Measurements from ENCODE around the gene L3MBTL4. TPM values are rescaled to one million over a fixed set of nuclear protein-coding genes. Genes with fewer than 3 reads are reported as not detected.

The L3MBTL4 gene
- total RNA-seq, 1 donor from 2014 or later = 0.26 TPM

DNA sequence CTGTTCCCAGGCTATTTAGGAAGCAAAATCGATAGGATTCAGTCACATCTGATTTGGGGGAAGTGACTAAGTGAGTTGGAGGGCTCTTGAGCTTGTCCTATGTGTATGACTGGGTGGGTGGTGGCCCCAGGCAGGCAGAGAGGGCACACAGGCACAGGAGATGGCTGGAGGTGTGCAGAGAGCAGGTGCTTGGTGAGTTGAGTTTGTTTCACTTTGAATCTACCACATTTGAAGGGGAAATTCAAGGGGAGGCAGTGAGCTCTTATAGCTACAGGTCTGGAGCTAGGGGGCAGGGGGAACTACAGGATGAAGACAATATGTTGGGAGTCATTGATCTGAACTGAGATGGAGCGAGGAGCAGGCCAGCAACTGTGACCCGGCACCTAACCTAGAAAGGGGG is 476.9 kb downstream of the L3MBTL4 start:
- Mint-ChIP-seq H3K9me3 (no peaks in the 10 kb centered on the region), H3K36me3 (ENCODE audit: low read depth) (no peaks in the 10 kb centered on the region), H3K4me3 (no peak overlapping the region), H3K27ac (no peak overlapping the region), H3K4me1 (no peaks in the 10 kb centered on the region), H3K27me3 (no peaks in the 10 kb centered on the region)
- intact Hi-C loops (cut with micrococcal nuclease) = no loop called here
- no peak for DNase-seq

- intact Hi-C loops (cut with micrococcal nuclease) = no loop called here
- no peaks in the 10 kb centered on the region for H3K27me3 Mint-ChIP-seq
- no peak for DNase-seq
- no peaks in the 10 kb centered on the region for H3K36me3 Mint-ChIP-seq (ENCODE audit: low read depth)
- H3K9me3 Mint-ChIP-seq = no peaks in the 10 kb centered on the region
- no peak overlapping the region for H3K27ac Mint-ChIP-seq
- H3K4me1 Mint-ChIP-seq = no peaks in the 10 kb centered on the region
- no peak overlapping the region for H3K4me3 Mint-ChIP-seq
Measured at GRCh38 chr18:5937121-5937520, 477.6 kb downstream of the L3MBTL4 start.

GRCh38 chr18:5930789-5931188 is 483.9 kb downstream of the L3MBTL4 start:
- intact Hi-C loops (cut with micrococcal nuclease) = no loop called here
- Mint-ChIP-seq H3K27me3 (no peaks in the 10 kb centered on the region), H3K4me3 (no peak overlapping the region), H3K36me3 (ENCODE audit: low read depth) (no peaks in the 10 kb centered on the region), H3K4me1 (no peaks in the 10 kb centered on the region), H3K9me3 (peaks cover 4% of the 10 kb centered on the region), H3K27ac (no peak overlapping the region)
- no peak for DNase-seq

GRCh38 chr18:5918205-5918858 is 496.4 kb downstream of the L3MBTL4 start:
- peaks cover 8% of the 10 kb centered on the region for H3K27me3 Mint-ChIP-seq
- no peak overlapping the region for H3K27ac Mint-ChIP-seq
- H3K36me3 Mint-ChIP-seq (ENCODE audit: low read depth) = no peaks in the 10 kb centered on the region
- DNase-seq = no peak
- intact Hi-C loops (cut with micrococcal nuclease) = no loop called here
- no peaks in the 10 kb centered on the region for H3K4me1 Mint-ChIP-seq
- no peak overlapping the region for H3K4me3 Mint-ChIP-seq
- H3K9me3 Mint-ChIP-seq = no peaks in the 10 kb centered on the region

DNA sequence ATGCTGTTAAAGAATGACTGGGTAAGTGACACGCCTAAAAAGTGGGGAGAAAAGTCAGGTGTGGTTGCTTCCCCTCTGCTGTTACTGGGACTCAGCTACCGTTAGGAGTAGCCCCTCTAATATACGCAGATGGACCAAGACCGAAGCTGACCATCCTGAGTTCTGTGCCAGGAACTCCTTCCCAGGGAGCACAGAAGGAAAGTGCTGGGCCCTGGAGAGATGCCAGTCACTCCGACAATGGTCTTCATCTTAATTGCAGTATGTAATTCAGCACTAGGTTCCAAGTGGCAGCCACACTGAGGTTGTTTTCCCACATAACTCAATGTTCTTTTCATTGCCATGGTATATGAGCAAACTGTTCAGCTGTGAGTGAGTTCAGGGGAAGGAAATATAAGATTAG is 499.8 kb downstream of the L3MBTL4 start:
- no peak overlapping the region for H3K4me3 Mint-ChIP-seq
- intact Hi-C loops (cut with micrococcal nuclease) = no loop called here
- H3K36me3 Mint-ChIP-seq (ENCODE audit: low read depth) = no peaks in the 10 kb centered on the region
- no peak overlapping the region for H3K27ac Mint-ChIP-seq
- peaks cover 1% of the 10 kb centered on the region for H3K27me3 Mint-ChIP-seq
- no peaks in the 10 kb centered on the region for H3K9me3 Mint-ChIP-seq
- no peaks in the 10 kb centered on the region for H3K4me1 Mint-ChIP-seq
- DNase-seq = no peak

DNA sequence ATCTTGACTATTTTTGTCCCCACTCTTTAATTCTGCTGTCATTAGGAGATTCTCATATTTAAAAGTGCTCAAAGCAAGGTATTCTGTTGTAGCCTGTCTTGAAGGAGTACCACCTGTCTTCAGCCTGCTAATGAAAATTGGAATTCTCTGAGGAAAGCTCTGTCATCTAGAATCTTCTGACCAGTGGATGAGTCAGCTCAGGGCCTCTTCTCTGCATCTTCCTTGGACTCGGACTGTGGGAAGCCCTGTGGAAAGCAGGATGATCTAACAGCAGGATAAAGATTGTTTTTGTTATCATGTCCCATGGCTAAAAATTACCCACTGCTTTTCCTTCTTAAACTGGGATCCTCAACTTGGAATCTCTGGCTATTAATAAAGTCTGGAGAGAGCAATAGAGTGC is 500.7 kb downstream of the L3MBTL4 start:
- H3K4me3 Mint-ChIP-seq = no peak overlapping the region
- peaks cover 1% of the 10 kb centered on the region for H3K4me1 Mint-ChIP-seq
- H3K27ac Mint-ChIP-seq = no peak overlapping the region
- intact Hi-C loops (cut with micrococcal nuclease) = no loop called here
- no peaks in the 10 kb centered on the region for H3K9me3 Mint-ChIP-seq
- H3K27me3 Mint-ChIP-seq = peaks cover 1% of the 10 kb centered on the region
- H3K36me3 Mint-ChIP-seq (ENCODE audit: low read depth) = no peaks in the 10 kb centered on the region
- no peak for DNase-seq

GRCh38 chr18:5912566-5912965 is 502.1 kb downstream of the L3MBTL4 start:
- Mint-ChIP-seq H3K27ac (no peak overlapping the region), H3K27me3 (no peaks in the 10 kb centered on the region), H3K9me3 (no peaks in the 10 kb centered on the region), H3K4me3 (no peak overlapping the region), H3K36me3 (ENCODE audit: low read depth) (no peaks in the 10 kb centered on the region), H3K4me1 (peaks cover 2% of the 10 kb centered on the region)
- no peak for DNase-seq
- intact Hi-C loops (cut with micrococcal nuclease) = no loop called here

DNA sequence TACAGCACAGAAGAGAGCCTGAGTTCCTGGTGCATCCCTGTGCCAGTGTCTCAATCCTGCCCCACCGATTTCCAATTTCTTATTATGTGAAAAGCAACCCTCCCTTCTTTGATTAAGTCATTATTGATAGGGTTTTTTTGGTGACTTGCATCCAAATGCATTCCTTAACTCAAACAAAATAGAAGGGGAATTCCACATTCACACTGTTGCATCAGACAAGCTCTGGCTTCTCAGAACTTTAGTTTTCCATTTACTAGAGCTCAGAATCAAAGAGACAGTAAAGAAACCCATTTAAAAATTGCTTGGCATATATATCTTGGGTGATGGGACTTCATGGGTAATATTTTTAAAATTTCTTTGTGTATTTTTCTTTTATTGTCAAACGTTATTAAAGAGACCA is 505.6 kb downstream of the L3MBTL4 start:
- no peaks in the 10 kb centered on the region for H3K9me3 Mint-ChIP-seq
- H3K27ac Mint-ChIP-seq = no peak overlapping the region
- DNase-seq = no peak
- H3K4me1 Mint-ChIP-seq = peaks cover 2% of the 10 kb centered on the region
- peaks cover 2% of the 10 kb centered on the region for H3K27me3 Mint-ChIP-seq
- intact Hi-C loops (cut with micrococcal nuclease) = no loop called here
- no peaks in the 10 kb centered on the region for H3K36me3 Mint-ChIP-seq (ENCODE audit: low read depth)
- H3K4me3 Mint-ChIP-seq = no peak overlapping the region

All from activated CD4-positive, alpha-beta T cell treated with anti-CD3 and anti-CD28 coated beads, Interleukin-2, amount 10 ng/mL, durations not matched to agents 24 days and 14 days (primary cell).